ENCODE data around the gene TNS3.

TNS3 gene

DNA sequence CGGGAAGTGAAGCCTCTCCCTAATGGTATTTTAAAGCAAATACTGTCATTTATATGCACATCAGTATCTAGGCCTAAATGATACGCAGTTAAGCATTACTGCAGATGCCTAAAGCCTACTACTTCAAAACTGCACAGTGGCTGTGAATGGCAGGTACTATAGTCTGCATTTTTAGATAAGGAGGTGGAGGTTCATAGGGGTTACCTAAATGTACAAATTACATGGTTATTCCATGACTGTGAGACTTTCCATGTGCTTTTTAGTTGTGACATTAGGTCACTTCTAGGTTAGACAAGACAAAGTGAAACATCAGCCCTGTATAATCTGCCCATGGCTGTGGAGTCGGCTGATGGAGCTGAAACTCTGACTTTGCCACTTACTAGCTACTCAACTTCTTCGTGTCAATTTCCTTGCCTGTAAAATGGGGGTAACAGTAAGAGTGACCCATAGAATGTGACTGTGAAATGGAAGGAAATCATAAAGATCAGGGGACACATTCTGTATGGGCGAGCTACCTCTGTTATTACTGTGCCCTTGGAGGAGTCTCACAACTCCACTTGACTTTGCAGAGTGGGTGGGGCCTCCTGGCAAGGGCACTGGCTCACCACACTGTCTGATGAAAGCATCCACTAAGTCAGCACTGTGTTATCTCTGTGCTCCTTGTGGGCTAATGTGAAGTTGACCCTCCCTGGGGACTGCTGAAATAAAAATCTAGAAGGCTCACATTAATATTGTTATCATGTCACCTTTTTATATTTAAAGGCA, 239.4 kb downstream of the TNS3 start:
- H3K4me1 Mint-ChIP-seq = no peaks in the 10 kb centered on the region
- H3K4me3 Mint-ChIP-seq = no peak overlapping the region
- H3K27me3 Mint-ChIP-seq = no peaks in the 10 kb centered on the region
- no peaks in the 10 kb centered on the region for H3K36me3 Mint-ChIP-seq
- H3K27ac Mint-ChIP-seq = no peak overlapping the region
- H3K9me3 Mint-ChIP-seq = no peaks in the 10 kb centered on the region

DNA sequence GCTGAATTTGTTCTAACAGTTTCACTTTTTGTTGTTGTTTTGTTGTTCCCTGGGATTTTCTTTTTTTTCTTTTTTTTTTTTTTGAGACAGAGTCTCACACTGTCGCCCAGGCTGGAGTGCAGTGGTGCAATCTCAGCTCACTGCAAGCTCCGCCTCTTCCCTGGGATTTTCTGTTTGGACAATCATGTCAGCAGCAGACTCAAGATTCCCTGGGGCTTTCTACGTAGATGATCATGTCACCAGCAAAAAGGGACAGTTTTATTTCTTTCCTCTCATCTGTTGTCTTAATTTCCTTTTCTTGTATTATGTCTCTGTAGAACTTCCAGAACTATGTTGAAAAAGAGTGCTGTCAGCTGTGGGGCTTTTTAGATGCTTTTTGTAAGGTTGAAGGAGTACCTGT, 241.4 kb downstream of the TNS3 start:
- Mint-ChIP-seq H3K9me3 (no peaks in the 10 kb centered on the region), H3K27me3 (no peaks in the 10 kb centered on the region), H3K4me3 (no peak overlapping the region), H3K36me3 (no peaks in the 10 kb centered on the region), H3K27ac (no peak overlapping the region), H3K4me1 (no peaks in the 10 kb centered on the region)

DNA sequence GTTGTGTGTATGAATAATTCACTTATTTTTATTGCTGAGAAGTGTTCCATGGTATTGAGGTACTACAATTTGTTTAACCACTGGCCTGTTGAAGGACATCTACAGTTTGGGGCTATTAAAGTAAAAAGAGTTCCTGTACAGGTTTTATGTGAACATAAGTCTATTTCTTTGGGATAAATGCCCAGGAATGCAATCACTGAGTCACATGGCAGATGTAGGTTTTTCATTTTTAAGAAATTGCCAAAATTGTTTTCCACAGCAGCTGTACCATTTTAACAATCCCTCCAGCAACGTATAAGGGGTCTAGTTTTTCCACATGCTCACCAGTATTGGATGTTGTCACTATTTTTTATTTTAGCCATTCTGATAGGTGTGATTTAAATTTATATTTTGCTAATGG, 243.9 kb downstream of the TNS3 start:
- no peak overlapping the region for H3K4me3 Mint-ChIP-seq
- H3K27ac Mint-ChIP-seq = no peak overlapping the region
- H3K9me3 Mint-ChIP-seq = no peaks in the 10 kb centered on the region
- no peaks in the 10 kb centered on the region for H3K4me1 Mint-ChIP-seq
- no peaks in the 10 kb centered on the region for H3K36me3 Mint-ChIP-seq
- no peaks in the 10 kb centered on the region for H3K27me3 Mint-ChIP-seq

DNA sequence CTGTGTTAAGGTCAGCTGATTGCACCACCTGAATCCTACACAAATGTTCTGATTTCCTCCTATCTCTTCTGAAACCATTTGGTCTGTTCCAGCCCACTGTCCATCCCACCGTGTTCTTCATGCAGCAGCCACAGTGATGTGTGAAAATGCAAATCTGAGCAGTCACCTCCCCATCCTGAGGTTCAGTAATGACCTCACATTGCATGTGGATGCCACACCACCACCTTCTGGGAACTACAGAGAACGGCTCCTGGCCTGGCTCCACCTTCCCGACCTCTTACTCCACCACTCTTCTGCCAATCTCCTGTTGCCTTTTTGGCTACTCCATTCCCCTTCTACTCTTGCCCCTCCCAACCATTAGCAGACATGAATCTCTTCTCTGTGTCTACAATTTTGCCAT, 244.4 kb downstream of the TNS3 start:
- H3K4me3 Mint-ChIP-seq = no peak overlapping the region
- no peaks in the 10 kb centered on the region for H3K9me3 Mint-ChIP-seq
- H3K27me3 Mint-ChIP-seq = no peaks in the 10 kb centered on the region
- H3K4me1 Mint-ChIP-seq = no peaks in the 10 kb centered on the region
- H3K27ac Mint-ChIP-seq = no peak overlapping the region
- no peaks in the 10 kb centered on the region for H3K36me3 Mint-ChIP-seq

DNA sequence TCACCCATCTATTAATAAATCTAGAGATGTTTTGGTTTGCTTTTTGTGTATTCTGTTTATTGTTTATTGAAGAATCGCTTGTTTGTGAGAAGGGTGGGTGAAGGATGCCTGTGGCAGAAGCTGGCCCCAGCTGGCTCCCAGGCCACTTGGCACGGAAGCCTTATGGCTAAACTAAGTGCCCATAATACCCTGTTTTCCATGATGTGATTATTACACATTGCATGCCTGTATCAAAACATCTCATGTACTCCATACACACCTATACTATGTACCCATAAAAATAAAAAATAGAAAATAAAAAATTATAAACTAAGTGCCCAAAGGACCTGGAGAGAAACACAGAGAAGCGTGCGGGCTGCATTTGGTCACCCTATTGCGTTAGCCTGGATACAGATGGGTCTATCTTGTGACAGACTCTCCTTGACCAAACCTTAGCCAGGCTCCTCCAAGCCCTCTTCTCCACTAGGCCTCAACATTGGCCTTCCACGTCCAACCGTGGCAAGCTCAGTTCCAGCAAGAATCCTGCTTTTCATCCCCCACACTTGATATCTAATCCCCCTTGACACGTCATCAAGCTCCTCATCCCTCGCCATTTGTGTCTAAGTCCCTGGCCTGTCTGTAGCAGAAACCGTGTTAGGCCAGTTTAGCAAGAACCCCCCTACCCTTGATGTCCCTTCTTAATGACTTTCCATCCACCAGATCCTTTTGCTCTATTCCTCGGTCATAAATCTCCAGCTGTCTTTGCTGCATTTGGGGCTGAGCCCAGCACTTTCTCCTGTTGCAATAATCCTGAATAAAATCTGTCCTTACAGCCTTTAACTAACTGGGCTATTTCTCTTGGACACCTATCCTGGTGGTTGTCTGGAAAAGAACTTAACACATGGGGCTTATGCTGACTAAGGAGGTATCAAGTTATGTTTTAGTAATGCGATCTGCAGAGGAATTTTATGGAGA, 245.2 kb downstream of the TNS3 start:
- no peak overlapping the region for H3K27ac Mint-ChIP-seq
- no peaks in the 10 kb centered on the region for H3K36me3 Mint-ChIP-seq

DNA sequence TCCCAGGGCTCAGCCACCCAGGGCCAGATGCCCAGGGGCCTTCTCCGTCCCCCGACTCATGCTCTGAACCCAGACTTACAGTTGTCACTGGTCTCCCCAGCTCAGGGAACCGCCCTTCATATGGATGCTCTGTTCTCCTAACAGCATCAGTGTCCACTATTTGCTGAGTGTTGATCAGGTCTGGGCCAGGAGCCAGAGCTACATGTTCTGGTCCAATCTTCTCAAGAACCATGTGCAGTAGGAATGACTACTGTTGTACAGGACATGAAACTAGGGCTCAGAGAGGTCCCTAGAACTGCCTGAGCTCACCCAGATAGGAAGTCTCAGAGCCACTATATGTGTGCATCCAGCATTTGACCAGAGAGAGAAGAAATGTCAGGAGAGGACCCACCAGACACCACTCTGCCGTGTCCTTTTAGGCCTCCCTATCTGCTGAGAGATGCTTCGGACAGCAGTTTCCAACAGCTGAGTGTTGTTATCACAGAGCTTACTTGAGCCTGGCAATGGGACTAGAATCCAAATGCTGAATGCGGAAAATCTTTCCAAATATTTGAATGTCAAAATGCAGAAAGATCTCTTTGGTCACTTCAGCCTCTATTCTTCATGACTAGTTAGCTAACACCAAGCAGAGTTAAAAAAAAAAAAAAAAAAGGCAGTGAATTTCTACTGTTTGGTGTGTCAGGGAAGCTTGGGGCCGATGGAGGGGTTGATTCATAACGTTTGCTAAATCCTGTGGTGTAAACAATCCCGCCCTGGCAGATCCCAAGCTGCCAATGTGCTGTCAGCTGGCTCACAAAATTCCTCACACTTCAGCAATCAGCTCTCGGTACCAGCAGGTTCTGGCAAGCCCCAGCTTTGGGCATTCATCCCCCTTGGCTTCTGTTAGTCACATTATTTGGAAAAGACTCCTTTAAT, 246.1 kb downstream of the TNS3 start:
- Mint-ChIP-seq H3K27me3 (no peaks in the 10 kb centered on the region), H3K4me1 (no peaks in the 10 kb centered on the region), H3K36me3 (no peaks in the 10 kb centered on the region), H3K27ac (no peak overlapping the region), H3K9me3 (no peaks in the 10 kb centered on the region), H3K4me3 (no peak overlapping the region)

More for the DNA sequence above, 245.2 kb downstream of the TNS3 start:
- H3K4me1 Mint-ChIP-seq = no peaks in the 10 kb centered on the region
- no peaks in the 10 kb centered on the region for H3K9me3 Mint-ChIP-seq
- no peaks in the 10 kb centered on the region for H3K27me3 Mint-ChIP-seq
- no peak overlapping the region for H3K4me3 Mint-ChIP-seq

DNA sequence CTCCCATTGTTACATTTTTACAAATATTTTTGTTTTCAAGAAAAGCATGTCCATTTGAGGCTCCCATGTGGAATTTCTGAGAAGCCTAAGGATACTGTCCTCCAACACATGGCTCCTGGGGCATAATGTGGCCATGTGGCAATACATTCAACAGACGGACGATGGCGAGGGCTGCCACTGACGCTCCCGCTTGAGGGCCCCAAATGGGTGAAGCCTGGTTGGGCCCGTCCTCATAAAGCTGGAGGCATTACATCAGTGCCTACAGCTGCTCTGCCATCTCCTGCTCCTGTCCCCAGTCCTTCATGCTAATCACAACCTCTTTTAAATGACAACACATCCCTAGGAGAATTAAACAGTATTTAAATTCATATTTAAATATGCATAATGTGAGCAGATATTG, 246.8 kb downstream of the TNS3 start:
- H3K27ac Mint-ChIP-seq = no peak overlapping the region
- no peaks in the 10 kb centered on the region for H3K36me3 Mint-ChIP-seq
- H3K9me3 Mint-ChIP-seq = no peaks in the 10 kb centered on the region
- H3K27me3 Mint-ChIP-seq = no peaks in the 10 kb centered on the region
- no peaks in the 10 kb centered on the region for H3K4me1 Mint-ChIP-seq
- no peak overlapping the region for H3K4me3 Mint-ChIP-seq

DNA sequence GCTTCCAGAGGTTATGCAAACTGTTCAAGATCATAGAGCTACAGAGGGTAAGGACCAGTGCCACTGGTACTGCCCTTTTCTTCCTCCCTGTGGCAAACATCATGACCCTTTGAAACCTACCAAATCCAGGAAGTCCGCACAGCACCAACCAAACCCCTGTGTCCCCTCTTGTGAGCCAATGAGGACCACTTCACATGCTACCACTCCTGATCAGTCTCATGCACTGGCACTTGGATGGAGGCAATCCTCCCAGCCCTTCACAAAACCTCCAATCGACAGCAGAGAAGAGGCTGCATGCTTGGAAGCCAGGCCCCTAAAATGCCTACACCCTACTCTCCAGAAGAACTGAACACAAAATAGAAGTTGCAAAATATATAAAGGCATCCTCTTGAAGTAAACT, 248.0 kb downstream of the TNS3 start:
- H3K36me3 Mint-ChIP-seq = no peaks in the 10 kb centered on the region

DNA sequence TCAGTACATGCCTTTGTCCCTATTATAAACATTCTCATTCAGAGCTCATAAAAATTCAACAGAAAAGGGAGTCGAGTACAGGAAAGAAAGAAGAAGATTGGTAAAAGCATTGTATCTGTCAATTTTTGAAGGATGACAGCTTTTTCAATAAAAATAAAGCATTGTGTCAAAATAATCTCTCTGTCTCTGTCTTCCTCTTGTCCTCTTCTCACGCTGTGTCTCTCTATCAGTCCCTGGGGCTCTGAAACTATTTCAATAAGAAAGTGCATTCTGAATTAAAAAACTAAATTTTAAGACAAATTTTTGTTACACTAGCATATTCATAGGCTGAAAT, 248.4 kb downstream of the TNS3 start:
- Mint-ChIP-seq H3K4me1 (no peaks in the 10 kb centered on the region), H3K27ac (no peak overlapping the region), H3K4me3 (no peak overlapping the region), H3K9me3 (no peaks in the 10 kb centered on the region), H3K27me3 (no peaks in the 10 kb centered on the region), H3K36me3 (no peaks in the 10 kb centered on the region)

More for the DNA sequence above, 248.0 kb downstream of the TNS3 start:
- no peaks in the 10 kb centered on the region for H3K27me3 Mint-ChIP-seq
- H3K4me3 Mint-ChIP-seq = no peak overlapping the region
- H3K27ac Mint-ChIP-seq = no peak overlapping the region
- no peaks in the 10 kb centered on the region for H3K4me1 Mint-ChIP-seq
- H3K9me3 Mint-ChIP-seq = no peaks in the 10 kb centered on the region

DNA sequence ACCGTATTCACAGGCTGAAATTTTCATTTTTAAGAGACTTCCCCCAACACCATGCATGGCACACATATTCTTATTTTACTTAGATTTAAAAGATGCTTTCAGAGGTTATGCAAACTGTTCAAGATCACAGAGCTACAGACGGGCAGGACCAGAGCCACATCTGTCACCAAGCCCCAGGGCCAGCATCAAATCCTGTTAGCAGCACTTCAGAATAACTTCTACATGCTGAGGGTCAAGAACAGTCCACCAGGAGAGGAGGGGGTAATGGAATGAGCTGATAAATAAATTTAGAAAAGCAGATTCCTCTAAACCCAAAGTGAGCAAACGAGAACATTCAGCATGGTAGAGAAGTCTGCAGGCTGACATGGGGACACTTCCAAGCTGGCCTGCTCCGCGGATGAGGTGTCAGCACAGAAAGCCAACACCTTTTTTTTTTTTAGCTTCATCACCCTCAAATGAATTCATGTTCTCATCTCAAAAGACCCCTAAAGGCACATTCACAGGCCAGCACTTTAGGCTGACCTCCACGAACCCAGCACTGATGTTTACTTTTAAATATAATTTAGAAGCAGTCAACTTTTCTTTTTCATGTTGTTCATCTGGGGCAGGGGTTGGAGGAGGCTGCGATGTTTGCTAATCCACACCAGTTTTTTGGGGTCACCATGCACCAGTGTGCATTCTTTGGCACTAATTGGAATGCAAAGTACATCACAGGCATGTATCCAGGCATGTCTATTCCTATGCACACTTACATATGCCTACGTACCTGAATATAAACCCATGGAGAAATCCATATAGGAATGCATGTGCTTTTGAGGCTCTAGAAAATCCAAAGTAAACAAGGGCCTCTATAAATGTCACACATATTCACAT, 249.0 kb downstream of the TNS3 start:
- H3K27ac Mint-ChIP-seq = no peak overlapping the region
- H3K4me3 Mint-ChIP-seq = no peak overlapping the region
- no peaks in the 10 kb centered on the region for H3K4me1 Mint-ChIP-seq
- no peaks in the 10 kb centered on the region for H3K9me3 Mint-ChIP-seq
- H3K36me3 Mint-ChIP-seq = no peaks in the 10 kb centered on the region
- no peaks in the 10 kb centered on the region for H3K27me3 Mint-ChIP-seq

DNA sequence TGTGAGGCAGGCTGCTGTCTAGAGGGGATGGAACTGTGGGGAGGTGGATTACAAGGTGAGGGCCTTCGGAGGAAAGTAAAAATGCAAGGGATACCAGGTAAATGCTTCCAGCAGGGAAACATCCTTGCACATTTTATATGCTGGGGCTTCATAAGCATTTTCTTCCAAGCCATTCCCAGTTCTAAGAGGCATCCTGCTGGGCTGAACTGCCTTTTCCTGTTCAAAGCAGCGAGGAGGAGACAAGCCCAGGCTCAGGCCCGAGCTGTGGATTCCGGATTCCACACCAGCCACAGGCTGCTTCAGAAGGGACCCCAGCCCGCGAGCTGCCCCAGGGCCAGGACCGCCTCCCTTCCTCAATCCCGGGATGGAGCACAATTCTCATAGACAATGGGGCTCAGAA, 249.7 kb downstream of the TNS3 start:
- Mint-ChIP-seq H3K4me3 (no peak overlapping the region), H3K9me3 (no peaks in the 10 kb centered on the region), H3K36me3 (no peaks in the 10 kb centered on the region), H3K27ac (no peak overlapping the region), H3K4me1 (no peaks in the 10 kb centered on the region), H3K27me3 (no peaks in the 10 kb centered on the region)

DNA sequence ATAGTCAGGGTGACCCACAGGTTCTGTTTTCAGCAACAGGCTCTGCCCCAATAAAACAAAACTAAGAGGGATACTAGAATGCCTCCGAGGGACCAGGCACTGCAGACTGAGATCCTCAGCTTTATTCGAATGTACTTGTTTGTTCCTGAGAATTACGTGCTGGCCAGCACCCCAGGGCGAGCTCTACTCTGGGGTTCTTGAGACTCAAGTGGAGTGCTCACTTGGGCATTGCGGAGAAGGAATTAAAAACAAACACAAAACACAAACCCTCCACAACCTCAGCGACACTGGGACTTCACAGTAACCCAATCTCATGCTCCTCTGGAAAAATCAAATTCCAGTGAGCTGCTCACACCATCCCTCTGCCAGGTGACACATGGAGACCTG, 250.7 kb downstream of the TNS3 start:
- Mint-ChIP-seq H3K27me3 (no peaks in the 10 kb centered on the region), H3K9me3 (no peaks in the 10 kb centered on the region), H3K36me3 (no peaks in the 10 kb centered on the region), H3K4me3 (no peak overlapping the region), H3K4me1 (no peaks in the 10 kb centered on the region), H3K27ac (no peak overlapping the region)

DNA sequence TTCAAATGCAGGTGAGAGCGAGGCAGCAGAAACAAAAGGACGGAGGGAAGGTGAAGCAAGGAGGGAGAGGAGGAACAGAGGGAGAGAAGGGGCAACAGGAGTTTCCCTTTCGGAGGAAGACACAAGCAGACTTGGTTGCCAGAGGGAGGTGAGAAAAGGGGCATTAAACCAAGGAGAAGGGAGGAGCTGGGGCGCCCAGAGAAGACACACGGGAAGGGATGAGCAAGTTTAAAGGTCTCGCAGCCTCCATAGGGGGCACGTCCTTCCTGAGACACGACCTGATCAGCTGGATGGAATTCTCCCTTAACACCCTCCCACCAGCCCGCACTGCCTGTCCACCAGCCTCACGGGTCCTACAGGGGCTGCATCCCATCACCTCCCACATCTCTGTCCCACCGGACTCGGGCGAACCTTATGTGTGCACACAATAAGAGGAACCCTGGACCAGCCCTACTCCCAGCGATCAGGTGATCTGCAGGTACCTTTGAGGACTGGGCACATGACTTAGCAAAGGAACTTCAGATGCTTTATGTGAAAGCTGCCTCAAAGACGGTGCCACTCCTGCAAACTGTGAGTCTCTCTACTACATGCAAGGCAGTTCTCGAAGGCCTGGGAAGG, 251.2 kb downstream of the TNS3 start:
- Mint-ChIP-seq H3K4me1 (no peaks in the 10 kb centered on the region), H3K9me3 (no peaks in the 10 kb centered on the region), H3K36me3 (no peaks in the 10 kb centered on the region), H3K4me3 (no peak overlapping the region), H3K27me3 (no peaks in the 10 kb centered on the region), H3K27ac (no peak overlapping the region)

DNA sequence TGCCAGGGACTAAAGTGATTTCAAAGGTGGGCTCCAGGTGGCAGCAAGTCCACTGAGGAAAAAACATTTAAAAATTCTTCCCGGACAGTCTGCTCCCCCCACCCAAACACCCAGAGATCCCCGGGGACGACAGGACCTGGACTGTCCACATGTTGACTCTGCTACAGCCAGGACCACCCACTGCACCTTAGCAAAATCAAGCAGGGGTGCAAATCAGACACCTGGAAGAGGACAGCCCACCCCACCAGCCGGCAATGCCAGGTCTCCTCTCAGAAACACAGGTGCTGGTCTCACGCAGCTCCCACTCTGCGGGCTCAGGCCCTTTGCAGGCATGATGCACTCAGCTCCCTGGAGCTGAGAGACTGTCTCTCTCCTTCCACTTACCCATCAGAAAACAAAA, 251.9 kb downstream of the TNS3 start:
- H3K9me3 Mint-ChIP-seq = no peaks in the 10 kb centered on the region
- H3K27me3 Mint-ChIP-seq = no peaks in the 10 kb centered on the region
- no peaks in the 10 kb centered on the region for H3K36me3 Mint-ChIP-seq
- H3K27ac Mint-ChIP-seq = no peak overlapping the region
- no peak overlapping the region for H3K4me3 Mint-ChIP-seq
- no peaks in the 10 kb centered on the region for H3K4me1 Mint-ChIP-seq

Data from activated naive CD4-positive, alpha-beta T cell treated with anti-CD3 and anti-CD28 coated beads, Interleukin-2, amount 50 U/mL, for 24 hours (primary cell).